Stimulated activated CD8-positive, alpha-beta memory T cell treated with anti-CD3 and anti-CD28 coated beads, Interleukin-15, amount 100 ng/mL, for 4 hours (primary cell): ENCODE data around the gene GPD1.

Experiments used
- DNase-seq, 2 donors: peaks; one replicate each; pipeline ENCODE4 v3.0.0-alpha.2; 2020; ENCODE audit warnings: low read depth in 2 of 2

GPD1 gene

GRCh38 chr12:50101663-50102062, 2.1 kb upstream of the GPD1 start:
- no peak for DNase-seq

- DNase-seq: no peak
Observed at GRCh38 chr12:50102131-50102531, 1.7 kb upstream of the GPD1 start.

GRCh38 chr12:50102646-50103309, 1.0 kb upstream of the GPD1 start:
- DNase-seq: no peak

GRCh38 chr12:50103351-50103750, 457 bp upstream of the GPD1 start:
- DNase-seq: no peak

- DNase-seq: no peak
Observed at GRCh38 chr12:50104417-50105366, 884 bp downstream of the GPD1 start.

- no peak for DNase-seq
Observed at GRCh38 chr12:50105913-50106450, 2.2 kb downstream of the GPD1 start.

- no peak for DNase-seq
Observed at GRCh38 chr12:50106907-50107306, 3.1 kb downstream of the GPD1 start.

GRCh38 chr12:50107416-50108268, 3.8 kb downstream of the GPD1 start:
- no peak for DNase-seq

- DNase-seq: no peak
Observed at GRCh38 chr12:50109319-50109718, 5.5 kb downstream of the GPD1 start.

GRCh38 chr12:50110127-50110761, 6.4 kb downstream of the GPD1 start:
- DNase-seq: no peak

GRCh38 chr12:50110762-50111351, 7.0 kb downstream of the GPD1 start:
- DNase-seq: no peak

- no peak for DNase-seq
Observed at GRCh38 chr12:50111395-50111692, 7.5 kb downstream of the GPD1 start.

- peak; percentile 96 to 99 for DNase-seq
Observed at GRCh38 chr12:50111693-50112455, 8.1 kb downstream of the GPD1 start, which contains the start of gene COX14. TSS of gene COX14 (plus strand) at chr12:50112236. CDS start at chr12:50120044, 7,808 bp downstream.

GRCh38 chr12:50112456-50113218, 8.8 kb downstream of the GPD1 start:
- DNase-seq: no peak

- DNase-seq: no peak
Observed at GRCh38 chr12:50117057-50117622, 13.3 kb downstream of the GPD1 start.

GRCh38 chr12:50119387-50119786, 15.6 kb downstream of the GPD1 start:
- no peak for DNase-seq

- DNase-seq: no peak
Observed at GRCh38 chr12:50120521-50120920, 16.7 kb downstream of the GPD1 start.

- no peak for DNase-seq
Observed at GRCh38 chr12:50120953-50121352, 17.1 kb downstream of the GPD1 start.

- DNase-seq: no peak
Observed at GRCh38 chr12:50121641-50122040, 17.8 kb downstream of the GPD1 start.
